OCI-M2 (cell line): Measurements from ENCODE around the gene AKNAD1.

Experiments used
- DNase-seq: peaks from one replicate; lab custom pipeline; 2025; ENCODE audit not compliant: unreplicated experiment; lab: John Stamatoyannopoulos, UW

AKNAD1 gene

GRCh38 chr1:108865316-108865910, 8.5 kb upstream of the AKNAD1 start:
- DNase-seq = no peak

- DNase-seq = no peak
These were observed 7.1 kb upstream of the AKNAD1 start for GRCh38 chr1:108863984-108864383.

GRCh38 chr1:108862698-108863477, 6.0 kb upstream of the AKNAD1 start:
- no peak for DNase-seq

- no peak for DNase-seq
These were observed 5.2 kb upstream of the AKNAD1 start for GRCh38 chr1:108862017-108862610.

GRCh38 chr1:108861566-108861965, 4.7 kb upstream of the AKNAD1 start:
- DNase-seq = no peak

GRCh38 chr1:108860190-108860907, 3.5 kb upstream of the AKNAD1 start:
- no peak for DNase-seq

- no peak for DNase-seq
These were observed 1.5 kb upstream of the AKNAD1 start for GRCh38 chr1:108858230-108858950.

GRCh38 chr1:108854221-108855019, 2.5 kb downstream of the AKNAD1 start:
- DNase-seq = no peak

- no peak for DNase-seq
These were observed 4.5 kb downstream of the AKNAD1 start for GRCh38 chr1:108852221-108852975.

GRCh38 chr1:108851567-108851966, 5.3 kb downstream of the AKNAD1 start:
- DNase-seq = no peak

GRCh38 chr1:108850929-108851328, 6.0 kb downstream of the AKNAD1 start:
- DNase-seq = no peak

- no peak for DNase-seq
These were observed 8.1 kb downstream of the AKNAD1 start for GRCh38 chr1:108848806-108849205.

GRCh38 chr1:108847494-108847893, 9.4 kb downstream of the AKNAD1 start:
- DNase-seq = no peak

GRCh38 chr1:108845991-108846390, 10.9 kb downstream of the AKNAD1 start:
- no peak for DNase-seq

GRCh38 chr1:108845446-108845845, 11.4 kb downstream of the AKNAD1 start:
- no peak for DNase-seq

GRCh38 chr1:108843390-108844137, 13.3 kb downstream of the AKNAD1 start:
- no peak for DNase-seq

GRCh38 chr1:108842525-108843181, 14.2 kb downstream of the AKNAD1 start:
- no peak for DNase-seq

- DNase-seq = no peak
These were observed 15.2 kb downstream of the AKNAD1 start for GRCh38 chr1:108841703-108842102.
